Measurements from ENCODE around the gene SLC10A3.

GRCh38 chrX:154483325-154483724, 7.1 kb downstream of the SLC10A3 start:
- TF ChIP-seq CTCF (IDR thresholded peaks at IDR 0.05; ENCODE audit: low read length), result no peak
- TF ChIP-seq EZH2 (IDR thresholded peaks at IDR 0.05; ENCODE audit: borderline replicate concordance, low read length), result no peak

All from OCI-LY1 (cell line).